Activated naive CD8-positive, alpha-beta T cell (primary cell): Measurements from ENCODE around the gene CDKL5.

Experiments used
- H3K27ac Mint-ChIP-seq: one replicate; pipeline ENCODE4 v1.8.0; 2021; ENCODE audit warnings: mixed read lengths
- H3K27me3 Mint-ChIP-seq: one replicate; pipeline ENCODE4 v1.8.0; 2021; ENCODE audit warnings: mixed read lengths
- H3K36me3 Mint-ChIP-seq: one replicate; pipeline ENCODE4 v1.8.0; 2021; ENCODE audit warnings: mixed read lengths
- H3K4me1 Mint-ChIP-seq: one replicate; pipeline ENCODE4 v1.8.0; 2021; ENCODE audit warnings: low read depth, mixed read lengths
- H3K4me3 Mint-ChIP-seq: one replicate; pipeline ENCODE4 v1.8.0; 2021; ENCODE audit warnings: mild to moderate bottlenecking, mixed read lengths
- H3K9me3 Mint-ChIP-seq: one replicate; pipeline ENCODE4 v1.8.0; 2021; ENCODE audit warnings: low read depth, mixed read lengths

Gene CDKL5

DNA sequence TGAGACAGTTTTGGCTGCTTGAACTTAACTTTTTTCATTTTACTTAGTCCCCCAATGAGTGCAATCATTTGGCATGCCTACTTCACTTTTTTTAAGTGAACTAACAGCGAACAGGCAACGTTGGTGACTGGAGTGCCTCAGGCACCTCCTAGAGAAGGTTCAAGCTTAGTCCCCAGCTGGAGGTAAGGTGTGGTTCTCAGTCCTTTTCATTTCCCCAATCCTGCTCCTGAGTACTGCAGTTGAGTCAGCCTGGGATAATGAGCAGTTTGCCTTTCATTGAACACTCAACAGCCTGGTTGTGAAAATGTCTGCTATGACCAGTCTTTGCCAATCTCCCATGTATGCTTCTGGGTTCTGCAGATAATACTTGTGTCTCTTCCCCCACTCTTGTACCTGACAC is 109.5 kb downstream of the CDKL5 start:
- no peak overlapping the region for H3K27ac Mint-ChIP-seq
- no peak overlapping the region for H3K4me3 Mint-ChIP-seq

GRCh38 chrX:18537068-18537467 is 111.7 kb downstream of the CDKL5 start:
- no peak overlapping the region for H3K27ac Mint-ChIP-seq
- H3K36me3 Mint-ChIP-seq: peaks cover 5% of the 10 kb centered on the region
- no peaks in the 10 kb centered on the region for H3K9me3 Mint-ChIP-seq
- peaks cover 16% of the 10 kb centered on the region for H3K4me1 Mint-ChIP-seq
- H3K27me3 Mint-ChIP-seq: no peaks in the 10 kb centered on the region
- no peak overlapping the region for H3K4me3 Mint-ChIP-seq

More for the DNA sequence above, 109.5 kb downstream of the CDKL5 start:
- H3K27me3 Mint-ChIP-seq: no peaks in the 10 kb centered on the region
- no peaks in the 10 kb centered on the region for H3K9me3 Mint-ChIP-seq
- H3K36me3 Mint-ChIP-seq: no peaks in the 10 kb centered on the region
- H3K4me1 Mint-ChIP-seq: peaks cover 16% of the 10 kb centered on the region

DNA sequence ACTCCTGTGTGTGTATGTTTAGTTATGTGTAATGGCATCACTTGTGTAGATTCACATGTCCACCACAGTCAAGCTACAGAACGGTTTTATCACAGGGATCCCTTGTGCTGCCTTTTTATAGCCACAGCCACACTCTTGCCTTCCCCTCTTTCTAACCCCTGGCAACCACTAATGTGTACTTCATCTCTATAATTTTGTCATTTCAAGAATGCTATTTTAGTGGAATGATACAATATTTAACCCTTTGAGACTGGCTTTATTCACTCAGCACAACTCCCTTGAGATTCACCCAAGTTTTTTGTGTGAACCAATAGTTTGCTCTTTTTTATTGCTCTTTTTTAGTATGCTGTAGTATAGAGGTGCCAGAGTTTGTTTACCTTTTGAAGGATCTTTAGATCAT is 112.1 kb downstream of the CDKL5 start:
- no peak overlapping the region for H3K27ac Mint-ChIP-seq
- no peak overlapping the region for H3K4me3 Mint-ChIP-seq
- H3K36me3 Mint-ChIP-seq: peaks cover 5% of the 10 kb centered on the region
- H3K9me3 Mint-ChIP-seq: no peaks in the 10 kb centered on the region
- no peaks in the 10 kb centered on the region for H3K27me3 Mint-ChIP-seq
- peaks cover 16% of the 10 kb centered on the region for H3K4me1 Mint-ChIP-seq

DNA sequence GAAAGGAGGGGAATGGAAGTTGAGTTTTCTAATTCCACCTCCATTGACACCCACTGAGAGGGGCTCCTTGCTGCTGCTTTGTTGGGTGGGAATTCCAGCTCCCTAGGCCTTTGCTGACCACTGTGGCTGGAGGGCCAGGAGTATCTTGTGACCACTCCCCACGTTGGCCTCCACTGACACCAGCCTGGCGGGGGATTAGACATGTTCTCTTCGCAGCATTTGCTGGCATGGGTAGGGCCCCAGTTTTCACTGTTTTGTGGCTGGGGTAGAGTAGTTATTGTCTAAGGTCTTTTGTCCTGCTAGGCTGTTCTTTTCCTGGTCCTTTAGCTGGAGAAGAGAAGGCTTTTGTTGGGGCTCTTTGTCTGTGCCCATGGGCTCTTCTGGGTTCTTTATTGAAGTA is 116.7 kb downstream of the CDKL5 start:
- H3K36me3 Mint-ChIP-seq: peaks cover 8% of the 10 kb centered on the region
- no peak overlapping the region for H3K4me3 Mint-ChIP-seq
- no peaks in the 10 kb centered on the region for H3K27me3 Mint-ChIP-seq
- peaks cover 7% of the 10 kb centered on the region for H3K4me1 Mint-ChIP-seq
- H3K9me3 Mint-ChIP-seq: no peaks in the 10 kb centered on the region
- H3K27ac Mint-ChIP-seq: no peak overlapping the region

DNA sequence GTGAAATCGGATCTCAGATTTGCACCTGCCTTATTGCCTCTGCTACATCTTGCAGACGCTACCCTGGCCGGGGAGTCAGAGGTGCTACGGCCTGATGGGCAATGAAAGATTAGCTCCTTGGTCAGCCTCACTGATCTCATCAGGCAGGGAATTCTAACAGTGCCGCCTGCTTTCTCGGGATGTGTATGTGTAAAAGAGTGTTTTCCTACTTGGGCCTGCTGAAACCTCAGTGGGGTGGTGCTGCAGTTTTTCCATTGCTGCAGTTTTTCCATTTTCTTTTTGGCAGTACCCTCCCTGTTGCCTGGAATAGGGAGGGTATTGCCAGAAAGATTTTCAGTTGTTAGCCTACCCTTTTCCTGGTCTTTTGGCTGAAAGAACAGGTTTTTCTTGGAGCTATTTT is 117.5 kb downstream of the CDKL5 start:
- H3K4me1 Mint-ChIP-seq: peaks cover 1% of the 10 kb centered on the region
- H3K9me3 Mint-ChIP-seq: no peaks in the 10 kb centered on the region
- no peak overlapping the region for H3K27ac Mint-ChIP-seq
- H3K27me3 Mint-ChIP-seq: no peaks in the 10 kb centered on the region
- H3K4me3 Mint-ChIP-seq: no peak overlapping the region
- peaks cover 8% of the 10 kb centered on the region for H3K36me3 Mint-ChIP-seq

DNA sequence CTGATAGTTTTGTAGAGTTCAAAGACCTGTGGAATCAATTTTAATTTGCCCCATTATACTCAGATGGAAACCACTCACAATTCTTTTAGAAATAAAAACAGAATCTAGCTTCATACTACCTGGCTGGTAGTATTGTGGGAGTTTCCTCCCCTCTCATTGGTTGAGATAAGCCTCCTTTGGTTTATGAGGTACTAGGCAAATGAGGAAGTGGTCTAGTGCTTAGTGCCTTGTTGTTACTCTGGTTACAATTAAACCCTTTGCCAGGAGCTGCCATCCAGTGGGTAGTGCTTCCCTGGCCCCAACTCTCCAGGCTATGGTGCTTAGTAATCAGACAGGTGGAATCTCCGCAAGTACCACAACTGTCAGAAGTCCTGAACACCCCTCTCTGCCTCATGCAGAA is 118.3 kb downstream of the CDKL5 start:
- H3K27me3 Mint-ChIP-seq: no peaks in the 10 kb centered on the region
- H3K27ac Mint-ChIP-seq: no peak overlapping the region
- no peak overlapping the region for H3K4me3 Mint-ChIP-seq
- H3K9me3 Mint-ChIP-seq: no peaks in the 10 kb centered on the region
- peaks cover 8% of the 10 kb centered on the region for H3K36me3 Mint-ChIP-seq
- H3K4me1 Mint-ChIP-seq: peaks cover 1% of the 10 kb centered on the region

DNA sequence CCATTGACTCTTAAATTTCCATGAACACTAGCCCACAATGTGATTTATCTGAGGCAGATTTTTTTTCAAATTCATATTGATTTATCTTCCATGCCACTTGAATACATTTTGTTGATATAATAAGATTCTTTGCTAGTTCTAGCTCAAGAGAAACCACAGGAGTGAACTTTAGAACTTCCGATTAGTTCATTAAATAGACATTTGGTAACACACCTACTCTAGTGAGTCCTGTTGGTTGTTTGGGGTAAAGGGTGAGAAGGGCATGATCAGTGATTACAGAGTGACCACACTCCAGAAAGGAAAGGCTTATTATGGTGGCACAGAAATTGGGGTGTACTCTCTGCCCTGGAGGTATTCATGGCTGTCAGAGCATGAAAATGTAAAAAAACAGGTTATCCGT is 120.4 kb downstream of the CDKL5 start:
- H3K4me1 Mint-ChIP-seq: peaks cover 1% of the 10 kb centered on the region

GRCh38 chrX:18548996-18549395 is 123.6 kb downstream of the CDKL5 start:
- no peaks in the 10 kb centered on the region for H3K27me3 Mint-ChIP-seq
- H3K4me3 Mint-ChIP-seq: no peak overlapping the region
- no peaks in the 10 kb centered on the region for H3K4me1 Mint-ChIP-seq
- H3K27ac Mint-ChIP-seq: no peak overlapping the region
- no peaks in the 10 kb centered on the region for H3K9me3 Mint-ChIP-seq
- H3K36me3 Mint-ChIP-seq: peaks cover 2% of the 10 kb centered on the region

More for the DNA sequence above, 120.4 kb downstream of the CDKL5 start:
- H3K27me3 Mint-ChIP-seq: no peaks in the 10 kb centered on the region
- no peaks in the 10 kb centered on the region for H3K9me3 Mint-ChIP-seq
- no peak overlapping the region for H3K4me3 Mint-ChIP-seq
- H3K36me3 Mint-ChIP-seq: peaks cover 8% of the 10 kb centered on the region
- H3K27ac Mint-ChIP-seq: no peak overlapping the region

- Mint-ChIP-seq H3K4me3 (no peak overlapping the region), H3K36me3 (peaks cover 2% of the 10 kb centered on the region), H3K27me3 (no peaks in the 10 kb centered on the region), H3K4me1 (no peaks in the 10 kb centered on the region), H3K9me3 (no peaks in the 10 kb centered on the region), H3K27ac (no peak overlapping the region)
These were observed 124.2 kb downstream of the CDKL5 start for GRCh38 chrX:18549643-18550042.

DNA sequence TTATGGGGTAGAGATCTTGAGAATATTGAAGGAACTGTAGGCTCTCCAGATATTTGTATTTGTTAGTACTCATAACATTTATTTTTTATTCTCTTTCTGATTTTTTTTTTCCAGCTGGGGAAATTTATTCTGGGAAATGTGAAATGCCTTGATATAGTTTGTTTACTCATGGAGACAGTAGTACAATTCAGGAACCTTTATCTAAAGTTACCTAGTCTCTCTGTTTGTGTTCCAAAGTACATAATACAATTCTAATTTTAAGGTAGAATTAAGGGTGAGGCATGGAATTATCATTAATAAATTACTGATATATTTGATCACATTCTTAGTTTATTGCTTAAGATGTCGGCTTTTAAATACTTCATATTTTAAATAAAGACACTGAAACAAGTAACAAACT is 132.5 kb downstream of the CDKL5 start:
- Mint-ChIP-seq H3K27me3 (no peaks in the 10 kb centered on the region), H3K36me3 (no peaks in the 10 kb centered on the region), H3K9me3 (no peaks in the 10 kb centered on the region), H3K4me1 (no peaks in the 10 kb centered on the region), H3K4me3 (no peak overlapping the region), H3K27ac (no peak overlapping the region)

DNA sequence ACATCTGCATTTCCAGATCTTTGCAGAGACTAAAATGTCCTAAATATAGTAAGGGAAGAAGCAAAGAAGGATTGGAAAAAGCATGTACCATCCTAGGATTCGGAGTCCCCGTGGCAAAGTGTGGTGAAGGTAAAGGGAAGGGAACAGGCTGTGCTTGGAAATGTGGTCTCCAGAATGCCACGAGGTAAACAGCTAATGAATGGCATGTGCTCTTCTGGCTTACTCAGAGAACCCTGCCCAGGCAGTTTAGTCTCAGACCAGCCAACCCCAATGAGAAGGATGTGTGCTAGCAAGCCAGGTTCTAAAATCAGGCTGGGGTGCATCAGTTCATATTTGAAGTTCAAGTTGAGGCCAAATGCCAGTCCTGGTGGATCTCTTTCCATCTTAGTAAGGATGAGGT is 133.4 kb downstream of the CDKL5 start:
- Mint-ChIP-seq H3K4me3 (no peak overlapping the region), H3K27ac (no peak overlapping the region), H3K4me1 (no peaks in the 10 kb centered on the region), H3K9me3 (no peaks in the 10 kb centered on the region), H3K36me3 (no peaks in the 10 kb centered on the region), H3K27me3 (no peaks in the 10 kb centered on the region)

- no peaks in the 10 kb centered on the region for H3K27me3 Mint-ChIP-seq
- H3K4me1 Mint-ChIP-seq: no peaks in the 10 kb centered on the region
- H3K4me3 Mint-ChIP-seq: no peak overlapping the region
- no peaks in the 10 kb centered on the region for H3K9me3 Mint-ChIP-seq
- no peaks in the 10 kb centered on the region for H3K36me3 Mint-ChIP-seq
- no peak overlapping the region for H3K27ac Mint-ChIP-seq
These were observed 135.6 kb downstream of the CDKL5 start for GRCh38 chrX:18561020-18561419.

DNA sequence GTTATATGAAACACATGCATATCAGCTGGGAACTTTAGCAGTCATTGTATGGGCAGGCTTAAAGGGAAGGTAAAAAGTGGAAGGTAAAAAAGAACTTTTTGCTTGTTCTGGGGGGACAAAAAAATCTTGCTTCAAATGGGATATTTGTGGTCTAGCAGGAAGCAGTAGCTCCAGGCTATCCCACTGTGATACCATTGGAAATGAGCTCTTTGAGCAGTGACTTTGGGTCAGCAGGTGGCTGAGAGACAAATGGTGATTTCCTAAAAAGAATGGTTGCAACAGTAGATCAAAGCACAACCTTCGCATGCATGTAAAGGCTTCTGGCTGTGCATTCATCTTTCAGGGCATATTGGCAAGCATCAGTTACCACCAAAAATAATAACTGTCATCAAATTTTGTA is 140.3 kb downstream of the CDKL5 start:
- Mint-ChIP-seq H3K36me3 (peaks cover 7% of the 10 kb centered on the region), H3K4me1 (no peaks in the 10 kb centered on the region), H3K9me3 (no peaks in the 10 kb centered on the region), H3K27me3 (no peaks in the 10 kb centered on the region), H3K4me3 (no peak overlapping the region), H3K27ac (no peak overlapping the region)

DNA sequence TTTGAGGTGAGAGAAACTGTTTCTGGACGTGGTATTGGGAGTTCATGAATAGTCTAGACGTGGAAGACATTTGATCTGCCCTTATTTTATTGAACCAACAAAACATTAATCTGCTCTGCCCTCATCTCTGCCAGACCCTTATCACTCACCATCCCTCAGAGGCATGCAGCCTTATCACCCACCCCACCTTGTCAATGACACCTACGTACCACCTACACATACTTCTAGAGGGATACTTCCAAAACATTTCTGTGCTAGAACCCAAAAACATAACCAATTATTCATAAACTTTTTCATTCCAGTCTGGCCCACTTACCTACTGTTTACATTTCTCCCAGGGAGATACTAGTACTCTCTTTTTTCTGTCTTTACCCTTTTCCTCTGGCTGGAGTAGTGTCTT is 141.3 kb downstream of the CDKL5 start:
- Mint-ChIP-seq H3K9me3 (no peaks in the 10 kb centered on the region), H3K36me3 (peaks cover 7% of the 10 kb centered on the region), H3K27ac (no peak overlapping the region), H3K4me3 (no peak overlapping the region), H3K27me3 (no peaks in the 10 kb centered on the region), H3K4me1 (no peaks in the 10 kb centered on the region)

DNA sequence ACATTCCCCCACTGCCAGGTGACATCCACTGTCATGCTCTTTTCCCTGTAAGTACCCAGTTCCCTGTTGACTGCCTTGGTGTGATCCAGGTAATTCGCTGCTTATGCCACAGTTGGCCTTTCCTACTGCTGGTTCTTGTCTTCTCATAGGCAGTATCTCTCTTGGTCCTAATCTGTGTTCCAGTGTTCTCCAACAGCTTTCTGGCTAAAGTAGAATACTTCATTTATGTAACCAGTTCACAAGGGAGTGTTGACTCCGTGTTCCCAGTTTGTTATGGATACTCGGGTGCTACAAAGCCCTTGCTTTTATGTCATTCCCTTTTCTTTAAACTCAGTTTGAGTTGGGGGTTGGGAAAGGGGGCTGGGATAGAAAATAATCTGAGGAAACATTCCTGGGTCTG is 148.1 kb downstream of the CDKL5 start:
- no peaks in the 10 kb centered on the region for H3K9me3 Mint-ChIP-seq
- no peaks in the 10 kb centered on the region for H3K36me3 Mint-ChIP-seq
- H3K27ac Mint-ChIP-seq: no peak overlapping the region
- H3K4me3 Mint-ChIP-seq: no peak overlapping the region
- H3K27me3 Mint-ChIP-seq: no peaks in the 10 kb centered on the region
- H3K4me1 Mint-ChIP-seq: no peaks in the 10 kb centered on the region

DNA sequence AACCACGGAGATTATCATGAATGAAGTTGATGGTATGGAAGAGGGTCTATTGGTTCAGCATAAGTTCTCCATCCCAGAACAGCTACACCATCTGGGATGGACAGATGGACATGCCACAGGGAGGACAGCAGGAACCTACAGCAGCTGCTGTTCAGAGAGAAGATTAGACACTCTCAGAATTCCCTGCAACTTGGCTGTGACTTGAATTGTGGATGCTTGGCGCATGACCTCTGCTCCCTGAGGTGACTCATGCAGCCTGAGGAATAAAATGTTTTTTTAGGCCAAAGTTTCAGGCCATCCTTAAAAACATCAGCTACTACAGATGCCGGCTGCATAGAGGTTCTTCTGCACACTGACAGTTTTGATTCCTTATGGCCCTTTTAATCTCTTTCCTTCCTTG is 149.2 kb downstream of the CDKL5 start:
- Mint-ChIP-seq H3K27ac (no peak overlapping the region), H3K9me3 (no peaks in the 10 kb centered on the region), H3K4me1 (no peaks in the 10 kb centered on the region), H3K4me3 (no peak overlapping the region), H3K27me3 (no peaks in the 10 kb centered on the region), H3K36me3 (no peaks in the 10 kb centered on the region)

GRCh38 chrX:18575744-18576143 is 150.3 kb downstream of the CDKL5 start:
- H3K27me3 Mint-ChIP-seq: no peaks in the 10 kb centered on the region
- no peaks in the 10 kb centered on the region for H3K36me3 Mint-ChIP-seq
- no peak overlapping the region for H3K27ac Mint-ChIP-seq
- no peaks in the 10 kb centered on the region for H3K9me3 Mint-ChIP-seq
- H3K4me1 Mint-ChIP-seq: no peaks in the 10 kb centered on the region
- H3K4me3 Mint-ChIP-seq: no peak overlapping the region
